Right lobe of liver (tissue), 4 donors: ENCODE data around the gene CDR2.

ENCODE experiments used
- POLR2A ChIP-seq: fragments of 450-650 bp; IDR thresholded peaks from one replicate; pipeline ENCODE4 v1.6.1; 2017; ENCODE audit warnings: antibody characterized with exemption, mild to moderate bottlenecking
- TF ChIP-seq, protein P1 (sequence below), 4 donors: fragments of 200-600 bp in 3 of 4; fragments of 450-650 bp in 1 of 4; IDR thresholded peaks; one replicate each; pipeline versions ENCODE4 v1.5.1 to v1.8.0; 2016 to 2022; ENCODE audit warnings: antibody characterized with exemption in 4 of 4, mild to moderate bottlenecking in 2 of 4
- donor health status: DM: no; HTN: no; CAD: no.
- donor health status: DM: no; HTN: no; CAD: no.
- donor health status: DM: no; HTN: yes; CAD: no.

DNA sequence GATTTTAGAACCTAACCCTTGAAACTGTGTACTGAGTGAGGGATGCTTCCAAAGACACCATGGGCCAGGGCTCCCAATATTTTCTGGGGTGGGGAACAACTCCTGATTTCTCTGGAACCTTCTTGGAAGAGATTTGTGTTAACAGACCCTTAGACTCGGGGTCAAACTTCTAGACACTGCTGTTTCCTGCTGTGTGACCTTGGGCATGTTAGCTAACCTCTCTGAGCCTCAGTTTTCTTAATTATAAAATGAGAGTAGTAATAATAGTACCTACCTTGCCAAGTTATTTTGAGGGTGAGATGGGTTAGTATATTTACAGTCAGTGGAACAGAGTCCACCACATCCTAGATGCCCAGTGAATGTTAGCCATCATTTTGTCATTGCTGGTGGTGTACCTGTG, 58.4 kb downstream of the CDR2 start:
- no peak for TF ChIP-seq POLR2A
- TF ChIP-seq, protein P1, sequence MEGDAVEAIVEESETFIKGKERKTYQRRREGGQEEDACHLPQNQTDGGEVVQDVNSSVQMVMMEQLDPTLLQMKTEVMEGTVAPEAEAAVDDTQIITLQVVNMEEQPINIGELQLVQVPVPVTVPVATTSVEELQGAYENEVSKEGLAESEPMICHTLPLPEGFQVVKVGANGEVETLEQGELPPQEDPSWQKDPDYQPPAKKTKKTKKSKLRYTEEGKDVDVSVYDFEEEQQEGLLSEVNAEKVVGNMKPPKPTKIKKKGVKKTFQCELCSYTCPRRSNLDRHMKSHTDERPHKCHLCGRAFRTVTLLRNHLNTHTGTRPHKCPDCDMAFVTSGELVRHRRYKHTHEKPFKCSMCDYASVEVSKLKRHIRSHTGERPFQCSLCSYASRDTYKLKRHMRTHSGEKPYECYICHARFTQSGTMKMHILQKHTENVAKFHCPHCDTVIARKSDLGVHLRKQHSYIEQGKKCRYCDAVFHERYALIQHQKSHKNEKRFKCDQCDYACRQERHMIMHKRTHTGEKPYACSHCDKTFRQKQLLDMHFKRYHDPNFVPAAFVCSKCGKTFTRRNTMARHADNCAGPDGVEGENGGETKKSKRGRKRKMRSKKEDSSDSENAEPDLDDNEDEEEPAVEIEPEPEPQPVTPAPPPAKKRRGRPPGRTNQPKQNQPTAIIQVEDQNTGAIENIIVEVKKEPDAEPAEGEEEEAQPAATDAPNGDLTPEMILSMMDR (IDR thresholded peaks at IDR 0.05) = no peak
